ENCODE data around the gene ARHGEF17. TPM values are rescaled to one million over a fixed set of nuclear protein-coding genes. Genes with fewer than 3 reads are reported as not detected.

ARHGEF17 gene
- total and polyA plus RNA-seq, 2 of the 13 experiments (the other 11 are each of a cell fraction or from before 2014, with no cell fraction given) = 10.7 to 28.8 TPM

DNA sequence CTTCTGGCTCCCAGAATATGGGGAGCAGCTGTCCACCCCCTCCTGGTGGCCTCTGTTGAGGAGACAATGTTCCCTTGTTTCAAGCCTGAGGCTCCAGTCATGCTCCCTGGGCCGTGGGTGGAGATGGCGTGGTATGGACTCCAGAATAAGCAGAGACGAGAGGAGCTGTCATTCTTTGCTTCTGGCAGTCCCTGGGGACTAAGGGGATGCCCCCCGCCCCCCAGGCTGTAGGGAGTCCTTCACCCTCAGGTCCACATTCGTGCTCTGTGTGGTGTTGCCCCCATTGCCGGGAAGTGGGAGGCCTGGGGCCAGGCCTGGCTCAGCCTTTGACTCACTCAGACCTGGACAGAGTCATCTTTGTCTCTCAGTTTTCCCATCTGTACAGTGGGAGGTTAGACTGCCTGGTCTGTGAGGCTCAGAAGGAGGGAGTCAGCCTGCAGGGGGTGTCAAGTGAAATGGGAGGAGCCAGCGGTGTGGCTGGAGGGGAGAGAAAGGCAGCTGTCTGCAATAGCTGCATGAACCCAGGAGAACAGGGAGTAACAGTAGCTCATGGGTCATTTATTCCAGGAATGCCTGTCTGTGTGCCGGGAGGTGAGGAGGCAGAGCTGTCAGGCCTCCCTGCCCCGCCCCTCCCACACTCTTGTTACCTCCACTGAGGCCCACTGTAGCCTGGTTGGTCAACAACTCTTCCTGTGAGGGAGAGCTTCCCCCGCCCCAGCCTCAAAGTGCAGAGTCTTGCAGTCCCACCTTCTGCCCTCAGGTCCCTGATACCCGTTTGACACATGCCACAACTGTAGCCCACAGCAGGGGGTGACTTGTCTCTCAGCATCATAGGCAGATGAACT lies 6.3 kb downstream of the ARHGEF17 start (continued):
- TF ChIP-seq, protein P1, sequence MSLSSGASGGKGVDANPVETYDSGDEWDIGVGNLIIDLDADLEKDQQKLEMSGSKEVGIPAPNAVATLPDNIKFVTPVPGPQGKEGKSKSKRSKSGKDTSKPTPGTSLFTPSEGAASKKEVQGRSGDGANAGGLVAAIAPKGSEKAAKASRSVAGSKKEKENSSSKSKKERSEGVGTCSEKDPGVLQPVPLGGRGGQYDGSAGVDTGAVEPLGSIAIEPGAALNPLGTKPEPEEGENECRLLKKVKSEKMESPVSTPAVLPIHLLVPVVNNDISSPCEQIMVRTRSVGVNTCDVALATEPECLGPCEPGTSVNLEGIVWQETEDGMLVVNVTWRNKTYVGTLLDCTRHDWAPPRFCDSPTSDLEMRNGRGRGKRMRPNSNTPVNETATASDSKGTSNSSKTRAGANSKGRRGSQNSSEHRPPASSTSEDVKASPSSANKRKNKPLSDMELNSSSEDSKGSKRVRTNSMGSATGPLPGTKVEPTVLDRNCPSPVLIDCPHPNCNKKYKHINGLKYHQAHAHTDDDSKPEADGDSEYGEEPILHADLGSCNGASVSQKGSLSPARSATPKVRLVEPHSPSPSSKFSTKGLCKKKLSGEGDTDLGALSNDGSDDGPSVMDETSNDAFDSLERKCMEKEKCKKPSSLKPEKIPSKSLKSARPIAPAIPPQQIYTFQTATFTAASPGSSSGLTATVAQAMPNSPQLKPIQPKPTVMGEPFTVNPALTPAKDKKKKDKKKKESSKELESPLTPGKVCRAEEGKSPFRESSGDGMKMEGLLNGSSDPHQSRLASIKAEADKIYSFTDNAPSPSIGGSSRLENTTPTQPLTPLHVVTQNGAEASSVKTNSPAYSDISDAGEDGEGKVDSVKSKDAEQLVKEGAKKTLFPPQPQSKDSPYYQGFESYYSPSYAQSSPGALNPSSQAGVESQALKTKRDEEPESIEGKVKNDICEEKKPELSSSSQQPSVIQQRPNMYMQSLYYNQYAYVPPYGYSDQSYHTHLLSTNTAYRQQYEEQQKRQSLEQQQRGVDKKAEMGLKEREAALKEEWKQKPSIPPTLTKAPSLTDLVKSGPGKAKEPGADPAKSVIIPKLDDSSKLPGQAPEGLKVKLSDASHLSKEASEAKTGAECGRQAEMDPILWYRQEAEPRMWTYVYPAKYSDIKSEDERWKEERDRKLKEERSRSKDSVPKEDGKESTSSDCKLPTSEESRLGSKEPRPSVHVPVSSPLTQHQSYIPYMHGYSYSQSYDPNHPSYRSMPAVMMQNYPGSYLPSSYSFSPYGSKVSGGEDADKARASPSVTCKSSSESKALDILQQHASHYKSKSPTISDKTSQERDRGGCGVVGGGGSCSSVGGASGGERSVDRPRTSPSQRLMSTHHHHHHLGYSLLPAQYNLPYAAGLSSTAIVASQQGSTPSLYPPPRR (CRISPR knock-in tag; IDR thresholded peaks at IDR 0.05; ENCODE audit: borderline replicate concordance) = peak; percentile 73; the same call in 1 of the 2 replicates
- TF ChIP-seq, protein P2, sequence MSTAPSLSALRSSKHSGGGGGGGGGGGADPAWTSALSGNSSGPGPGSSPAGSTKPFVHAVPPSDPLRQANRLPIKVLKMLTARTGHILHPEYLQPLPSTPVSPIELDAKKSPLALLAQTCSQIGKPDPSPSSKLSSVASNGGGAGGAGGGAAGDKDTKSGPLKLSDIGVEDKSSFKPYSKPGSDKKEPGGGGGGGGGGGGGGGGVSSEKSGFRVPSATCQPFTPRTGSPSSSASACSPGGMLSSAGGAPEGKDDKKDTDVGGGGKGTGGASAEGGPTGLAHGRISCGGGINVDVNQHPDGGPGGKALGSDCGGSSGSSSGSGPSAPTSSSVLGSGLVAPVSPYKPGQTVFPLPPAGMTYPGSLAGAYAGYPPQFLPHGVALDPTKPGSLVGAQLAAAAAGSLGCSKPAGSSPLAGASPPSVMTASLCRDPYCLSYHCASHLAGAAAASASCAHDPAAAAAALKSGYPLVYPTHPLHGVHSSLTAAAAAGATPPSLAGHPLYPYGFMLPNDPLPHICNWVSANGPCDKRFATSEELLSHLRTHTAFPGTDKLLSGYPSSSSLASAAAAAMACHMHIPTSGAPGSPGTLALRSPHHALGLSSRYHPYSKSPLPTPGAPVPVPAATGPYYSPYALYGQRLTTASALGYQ (CRISPR knock-in tag; IDR thresholded peaks at IDR 0.05) = peak; percentile 49; the same call in 1 of the 2 replicates
- TF ChIP-seq NFYB (CRISPR knock-in tag; IDR thresholded peaks at IDR 0.05) (peak; percentile 57; the same call in 1 of the 2 replicates), ZNF558 (CRISPR knock-in tag; IDR thresholded peaks at IDR 0.05; ENCODE audit: borderline replicate concordance) (no peak), TSC22D2 (CRISPR knock-in tag; IDR thresholded peaks at IDR 0.05; ENCODE audit: borderline replicate concordance) (no peak), ZNF44 (CRISPR knock-in tag; IDR thresholded peaks at IDR 0.05) (no peak), SIX4 (CRISPR knock-in tag; IDR thresholded peaks at IDR 0.05) (peak; percentile 60; the same call in 1 of the 2 replicates), PTBP1 (IDR thresholded peaks at IDR 0.05; ENCODE audit: low read depth, low read length, poor library complexity, severe bottlenecking) (no peak), ZMYM4 (CRISPR knock-in tag; IDR thresholded peaks at IDR 0.05) (peak; percentile 44)
- TF ChIP-seq, protein P3, sequence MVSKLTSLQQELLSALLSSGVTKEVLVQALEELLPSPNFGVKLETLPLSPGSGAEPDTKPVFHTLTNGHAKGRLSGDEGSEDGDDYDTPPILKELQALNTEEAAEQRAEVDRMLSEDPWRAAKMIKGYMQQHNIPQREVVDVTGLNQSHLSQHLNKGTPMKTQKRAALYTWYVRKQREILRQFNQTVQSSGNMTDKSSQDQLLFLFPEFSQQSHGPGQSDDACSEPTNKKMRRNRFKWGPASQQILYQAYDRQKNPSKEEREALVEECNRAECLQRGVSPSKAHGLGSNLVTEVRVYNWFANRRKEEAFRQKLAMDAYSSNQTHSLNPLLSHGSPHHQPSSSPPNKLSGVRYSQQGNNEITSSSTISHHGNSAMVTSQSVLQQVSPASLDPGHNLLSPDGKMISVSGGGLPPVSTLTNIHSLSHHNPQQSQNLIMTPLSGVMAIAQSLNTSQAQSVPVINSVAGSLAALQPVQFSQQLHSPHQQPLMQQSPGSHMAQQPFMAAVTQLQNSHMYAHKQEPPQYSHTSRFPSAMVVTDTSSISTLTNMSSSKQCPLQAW (CRISPR knock-in tag; IDR thresholded peaks at IDR 0.05) = peak; percentile 76; the same call in 1 of the 2 replicates
- TF ChIP-seq, protein P4, sequence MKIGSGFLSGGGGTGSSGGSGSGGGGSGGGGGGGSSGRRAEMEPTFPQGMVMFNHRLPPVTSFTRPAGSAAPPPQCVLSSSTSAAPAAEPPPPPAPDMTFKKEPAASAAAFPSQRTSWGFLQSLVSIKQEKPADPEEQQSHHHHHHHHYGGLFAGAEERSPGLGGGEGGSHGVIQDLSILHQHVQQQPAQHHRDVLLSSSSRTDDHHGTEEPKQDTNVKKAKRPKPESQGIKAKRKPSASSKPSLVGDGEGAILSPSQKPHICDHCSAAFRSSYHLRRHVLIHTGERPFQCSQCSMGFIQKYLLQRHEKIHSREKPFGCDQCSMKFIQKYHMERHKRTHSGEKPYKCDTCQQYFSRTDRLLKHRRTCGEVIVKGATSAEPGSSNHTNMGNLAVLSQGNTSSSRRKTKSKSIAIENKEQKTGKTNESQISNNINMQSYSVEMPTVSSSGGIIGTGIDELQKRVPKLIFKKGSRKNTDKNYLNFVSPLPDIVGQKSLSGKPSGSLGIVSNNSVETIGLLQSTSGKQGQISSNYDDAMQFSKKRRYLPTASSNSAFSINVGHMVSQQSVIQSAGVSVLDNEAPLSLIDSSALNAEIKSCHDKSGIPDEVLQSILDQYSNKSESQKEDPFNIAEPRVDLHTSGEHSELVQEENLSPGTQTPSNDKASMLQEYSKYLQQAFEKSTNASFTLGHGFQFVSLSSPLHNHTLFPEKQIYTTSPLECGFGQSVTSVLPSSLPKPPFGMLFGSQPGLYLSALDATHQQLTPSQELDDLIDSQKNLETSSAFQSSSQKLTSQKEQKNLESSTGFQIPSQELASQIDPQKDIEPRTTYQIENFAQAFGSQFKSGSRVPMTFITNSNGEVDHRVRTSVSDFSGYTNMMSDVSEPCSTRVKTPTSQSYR (CRISPR knock-in tag; IDR thresholded peaks at IDR 0.05; ENCODE audit: borderline replicate concordance) = peak; percentile 41; the same call in 1 of the 2 replicates

Measured in HepG2 (cell line).